PC-3 (cell line): ENCODE measurements around the gene AKAP13. TPM values are rescaled to one million over a fixed set of nuclear protein-coding genes. Genes with fewer than 3 reads are reported as not detected.
A peak's percentile ranks its signal among the peaks of the same experiment; 100 is the strongest.
"Not testable (repeated sequence)": the region's sequence is repeated elsewhere in the genome, so short reads cannot be mapped to it uniquely, and the experiment has no call there.

Experiments
- ATAC-seq: fragments of 200-7000 bp; cut with Tn5 transposase; 2 replicates; pipeline ENCODE4 v1.9.1; 2020; ENCODE audit warnings: mild to moderate bottlenecking, moderate library complexity
- BruUV-seq: library from RNA; stranded (reverse); fragments of 400-500 nt; replicated peaks from 2 replicates; lab custom pipeline; 2021; lab: Mats Ljungman, UMichigan
- CTCF ChIA-PET: fragments of 300-600 bp; sonication (Branson Sonifier 250); formaldehyde crosslinking; loops from one replicate; lab custom pipeline; 2022; ENCODE audit warnings: antibody characterized with exemption; lab: Charles Lee
- POLR2A ChIA-PET: fragments of 300-600 bp; sonication (Branson Sonifier 250); formaldehyde crosslinking; loops from one replicate; lab custom pipeline; 2022; ENCODE audit warnings: antibody characterized with exemption; ENCODE audit not compliant: unreplicated experiment; lab: Charles Lee
- DNase-seq: peaks from one replicate; pipeline ENCODE4 v3.0.0-alpha.2; 2015
- H2AFZ ChIP-seq: fragments of 300-600 bp; sonication (generic); 2 replicates; pipeline ENCODE4 v1.6.0; 2016; ENCODE audit warnings: antibody characterized with exemption, low read length
- H3F3A ChIP-seq: fragments of 300-600 bp; sonication (generic); one replicate; pipeline ENCODE4 v1.6.0; 2017; ENCODE audit warnings: antibody characterized with exemption, low read length, control low read depth, mild to moderate bottlenecking; ENCODE audit not compliant: unreplicated experiment
- H3K27ac ChIP-seq: fragments of 300-600 bp; sonication (generic); 2 replicates; pipeline ENCODE4 v1.5.1; 2016; ENCODE audit warnings: mild to moderate bottlenecking, low read length
- H3K27me3 ChIP-seq: fragments of 300-600 bp; sonication (generic); 2 replicates; pipeline ENCODE4 v1.6.1; 2016; ENCODE audit warnings: low read length, mixed read lengths
- H3K36me3 ChIP-seq: fragments of 300-600 bp; sonication (generic); 2 replicates; pipeline ENCODE4 v1.6.1; 2016; ENCODE audit warnings: low read depth, mixed run types, low read length, mixed read lengths
- H3K4me1 ChIP-seq: fragments of 300-600 bp; sonication (generic); 2 replicates; pipeline ENCODE4 v1.5.1; 2016; ENCODE audit warnings: low read length; ENCODE audit not compliant: insufficient read depth
- H3K4me2 ChIP-seq: fragments of 300-600 bp; sonication (generic); 2 replicates; pipeline ENCODE4 v1.6.0; 2016; ENCODE audit warnings: low read length
- H3K4me3 ChIP-seq: fragments of 300-600 bp; sonication (generic); 2 replicates; pipeline ENCODE4 v1.5.1; 2016; ENCODE audit warnings: mild to moderate bottlenecking, low read length, mixed read lengths
- H3K79me2 ChIP-seq: fragments of 300-600 bp; sonication (generic); 2 replicates; pipeline ENCODE4 v1.6.1; 2017; ENCODE audit warnings: low read length, mixed read lengths
- H3K9ac ChIP-seq: fragments of 300-600 bp; sonication (generic); 2 replicates; pipeline ENCODE4 v1.6.0; 2016; ENCODE audit warnings: mild to moderate bottlenecking, low read length
- H3K9me2 ChIP-seq: fragments of 300-600 bp; sonication (generic); replicated peaks from 2 replicates; pipeline ENCODE4 v1.6.1; 2016; ENCODE audit warnings: mixed run types, low read length, mixed read lengths
- H3K9me3 ChIP-seq: fragments of 300-600 bp; sonication (generic); 2 replicates; pipeline ENCODE4 v1.6.1; 2016; ENCODE audit warnings: low read length, mixed read lengths
- H4K20me1 ChIP-seq: fragments of 300-600 bp; sonication (generic); 2 replicates; pipeline ENCODE4 v1.6.1; 2016; ENCODE audit warnings: low read length, mixed read lengths
- EZH2 ChIP-seq: fragments of 300-600 bp; sonication (generic); IDR thresholded peaks from one replicate; pipeline ENCODE4 v1.6.1; 2017; ENCODE audit warnings: antibody characterized with exemption, mild to moderate bottlenecking, low read length; ENCODE audit not compliant: unreplicated experiment
- EZH2phosphoT487 ChIP-seq: fragments of 300-600 bp; sonication (generic); IDR thresholded peaks from 2 replicates; pipeline ENCODE4 v1.6.1; 2018; ENCODE audit warnings: mild to moderate bottlenecking, antibody characterized with exemption, low read length, borderline replicate concordance
- intact Hi-C: fragments of 100-400 bp; cut with micrococcal nuclease; formaldehyde crosslinking; loops from 2 replicates; pipeline ENCODE4 v1.9.0; 2023
- total RNA-seq: library from RNA; depleted of rRNA; stranded (reverse); fragments of >200 nt; gene quantifications from 2 replicates; pipeline ENCODE4 v1.2.3, GENCODE V29; 2014
- TF ChIP-seq, protein P1 (sequence below): fragments of 300-600 bp; sonication (generic); conservative IDR thresholded peaks from 2 replicates; pipeline ENCODE4 v1.5.1; 2017; ENCODE audit warnings: antibody characterized with exemption, low read depth, mild to moderate bottlenecking, low read length

Gene AKAP13
- total RNA-seq, 1 experiment from 2014 or later = 36.8 TPM

DNA sequence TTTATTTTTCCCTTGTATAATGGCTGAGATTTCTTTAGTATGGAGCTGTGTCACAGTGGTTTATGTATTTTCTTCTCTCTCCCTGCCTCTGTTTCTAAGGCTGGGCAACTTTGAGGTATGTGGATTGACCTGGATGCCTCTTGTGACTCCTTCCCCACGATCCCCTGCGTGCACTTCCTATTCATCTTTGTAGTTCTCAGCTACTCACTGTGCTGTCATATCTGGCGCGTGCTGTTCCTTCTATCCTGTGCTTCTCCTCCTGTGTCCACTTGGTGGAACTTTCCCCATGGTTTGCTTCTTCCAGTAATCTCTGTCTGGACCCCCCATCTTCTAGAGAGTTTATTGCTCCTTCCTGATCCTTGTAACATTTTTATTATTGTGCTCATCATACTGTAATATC is 97.3 kb downstream of the AKAP13 start:
- no peak for TF ChIP-seq EZH2phosphoT487
- no peak for TF ChIP-seq EZH2
- TF ChIP-seq, protein P1, sequence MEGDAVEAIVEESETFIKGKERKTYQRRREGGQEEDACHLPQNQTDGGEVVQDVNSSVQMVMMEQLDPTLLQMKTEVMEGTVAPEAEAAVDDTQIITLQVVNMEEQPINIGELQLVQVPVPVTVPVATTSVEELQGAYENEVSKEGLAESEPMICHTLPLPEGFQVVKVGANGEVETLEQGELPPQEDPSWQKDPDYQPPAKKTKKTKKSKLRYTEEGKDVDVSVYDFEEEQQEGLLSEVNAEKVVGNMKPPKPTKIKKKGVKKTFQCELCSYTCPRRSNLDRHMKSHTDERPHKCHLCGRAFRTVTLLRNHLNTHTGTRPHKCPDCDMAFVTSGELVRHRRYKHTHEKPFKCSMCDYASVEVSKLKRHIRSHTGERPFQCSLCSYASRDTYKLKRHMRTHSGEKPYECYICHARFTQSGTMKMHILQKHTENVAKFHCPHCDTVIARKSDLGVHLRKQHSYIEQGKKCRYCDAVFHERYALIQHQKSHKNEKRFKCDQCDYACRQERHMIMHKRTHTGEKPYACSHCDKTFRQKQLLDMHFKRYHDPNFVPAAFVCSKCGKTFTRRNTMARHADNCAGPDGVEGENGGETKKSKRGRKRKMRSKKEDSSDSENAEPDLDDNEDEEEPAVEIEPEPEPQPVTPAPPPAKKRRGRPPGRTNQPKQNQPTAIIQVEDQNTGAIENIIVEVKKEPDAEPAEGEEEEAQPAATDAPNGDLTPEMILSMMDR = peak; percentile 22; the same call in 1 of the 2 replicates
- no peaks in the 10 kb centered on the region for H3K9me3 ChIP-seq
- 0 out of 2 replicates have a peak overlapping the region, but pooled peaks have one; percentile 3 for H3K27ac ChIP-seq
- H3K79me2 ChIP-seq = peaks cover 96% of the 10 kb centered on the region
- ATAC-seq (peak; percentile 47), DNase-seq (peak; percentile 41)
- intact Hi-C loops = no loop called here
- no TSS peak for BruUV-seq
- H3K36me3 ChIP-seq = no peaks in the 10 kb centered on the region
- no peak overlapping the region for H3K9ac ChIP-seq
- no peak overlapping the region for H3K4me3 ChIP-seq
- peaks cover 41% of the 10 kb centered on the region for H3K4me1 ChIP-seq
- H3F3A ChIP-seq = no peaks in the 10 kb centered on the region
- no peak overlapping the region for H2AFZ ChIP-seq
- POLR2A ChIA-PET = no interaction called here
- H3K9me2 ChIP-seq = no peaks in the 10 kb centered on the region
- no peak overlapping the region for H3K4me2 ChIP-seq
- H3K27me3 ChIP-seq = no peaks in the 10 kb centered on the region
- CTCF ChIA-PET = interaction anchor here (1.0 kb wide), 1 partner anchor 147 kb away, joined by 7 read pairs; no protein-coding TSS in a partner anchor
- peaks cover 9% of the 10 kb centered on the region; the same call in 1 of the 2 replicates for H4K20me1 ChIP-seq

DNA sequence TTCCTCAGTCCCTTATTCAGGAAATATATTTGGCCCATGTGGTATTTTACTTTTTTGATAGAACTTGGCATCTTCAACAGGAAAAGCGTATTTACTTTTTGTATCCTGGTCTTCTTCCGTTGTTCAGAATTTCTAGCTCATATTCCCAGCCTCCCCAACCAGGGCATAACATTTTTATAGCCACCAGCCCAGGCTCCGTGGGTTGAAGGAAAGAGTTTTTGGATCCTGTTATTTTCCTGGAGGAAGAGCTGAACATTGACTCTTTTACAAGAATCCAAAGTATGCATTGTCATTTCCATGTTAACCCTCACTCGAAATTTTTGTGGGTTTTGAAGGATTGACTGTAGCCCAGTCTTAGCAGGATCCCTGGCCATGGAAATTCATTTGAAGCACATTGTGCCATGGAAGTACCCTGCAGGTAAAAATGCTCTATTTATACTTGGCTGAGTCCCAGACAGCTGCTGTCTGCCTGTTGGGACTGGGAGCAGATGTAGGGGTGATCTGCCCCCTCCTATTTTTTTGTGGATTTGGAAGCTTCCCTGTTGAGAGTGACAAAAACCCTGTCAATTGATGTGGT is 98.8 kb downstream of the AKAP13 start:
- BruUV-seq = no TSS peak
- Histone ChIP-seq H3K4me2 (no peak overlapping the region), H3K9me2 (no peaks in the 10 kb centered on the region), H3K9ac (no peak overlapping the region), H3K79me2 (peaks cover 85% of the 10 kb centered on the region), H3K4me1 (peaks cover 29% of the 10 kb centered on the region), H3K9me3 (no peaks in the 10 kb centered on the region), H3F3A (no peaks in the 10 kb centered on the region), H3K36me3 (no peaks in the 10 kb centered on the region), H4K20me1 (peaks cover 2% of the 10 kb centered on the region; the same call in 1 of the 2 replicates), H3K27me3 (no peaks in the 10 kb centered on the region), H3K4me3 (no peak overlapping the region), H3K27ac (peak overlapping the region; percentile 17), H2AFZ (no peak overlapping the region)
- POLR2A ChIA-PET = interaction anchor here (0.7 kb wide), 1 partner anchor 11 kb away, joined by 3 read pairs; no protein-coding TSS in a partner anchor
- CTCF ChIA-PET = no interaction called here
- peak; percentile 28 for DNase-seq
- TF ChIP-seq EZH2phosphoT487 = no peak
- TF ChIP-seq, protein P1 = no peak
- no peak for TF ChIP-seq EZH2
- intact Hi-C loops = no loop called here
- ATAC-seq = peak; percentile 57

DNA sequence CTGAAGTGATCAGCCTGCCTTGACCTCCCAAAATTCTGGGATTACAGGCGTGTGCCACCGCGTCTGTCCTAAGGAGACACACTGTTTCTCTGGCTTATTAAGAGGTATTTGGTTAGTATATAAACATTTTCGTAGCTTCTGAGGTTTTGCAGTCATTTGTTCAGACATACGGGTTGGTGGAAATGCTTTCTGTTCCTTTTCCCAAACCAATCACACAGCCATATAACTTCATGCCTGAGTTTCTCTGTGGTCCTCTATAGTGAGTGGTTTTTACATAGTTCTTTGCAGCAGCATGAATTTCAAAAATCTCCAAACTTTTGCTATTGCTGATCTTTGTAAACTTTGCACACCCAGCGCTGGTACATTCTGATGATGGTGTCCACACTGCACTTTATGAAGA is 100.5 kb downstream of the AKAP13 start:
- no peaks in the 10 kb centered on the region for H4K20me1 ChIP-seq
- no peaks in the 10 kb centered on the region for H3K9me2 ChIP-seq
- no peak overlapping the region for H3K27ac ChIP-seq
- no peak overlapping the region for H3K9ac ChIP-seq
- ATAC-seq = no peak
- TF ChIP-seq, protein P1 = no peak
- TF ChIP-seq EZH2 (no peak), EZH2phosphoT487 (no peak)
- peaks cover 18% of the 10 kb centered on the region for H3K4me1 ChIP-seq
- no peak overlapping the region for H2AFZ ChIP-seq
- intact Hi-C loops = loop anchor here (5.0 kb wide), 1 partner anchor 64 kb away; no protein-coding TSS in a partner anchor
- H3F3A ChIP-seq = no peaks in the 10 kb centered on the region
- no peaks in the 10 kb centered on the region for H3K27me3 ChIP-seq
- no peaks in the 10 kb centered on the region for H3K9me3 ChIP-seq
- no peak for DNase-seq
- H3K4me3 ChIP-seq = no peak overlapping the region
- H3K36me3 ChIP-seq = no peaks in the 10 kb centered on the region
- ChIA-PET POLR2A (no interaction called here), CTCF (no interaction called here)
- no TSS peak for BruUV-seq
- H3K79me2 ChIP-seq = peaks cover 78% of the 10 kb centered on the region
- no peak overlapping the region for H3K4me2 ChIP-seq

DNA sequence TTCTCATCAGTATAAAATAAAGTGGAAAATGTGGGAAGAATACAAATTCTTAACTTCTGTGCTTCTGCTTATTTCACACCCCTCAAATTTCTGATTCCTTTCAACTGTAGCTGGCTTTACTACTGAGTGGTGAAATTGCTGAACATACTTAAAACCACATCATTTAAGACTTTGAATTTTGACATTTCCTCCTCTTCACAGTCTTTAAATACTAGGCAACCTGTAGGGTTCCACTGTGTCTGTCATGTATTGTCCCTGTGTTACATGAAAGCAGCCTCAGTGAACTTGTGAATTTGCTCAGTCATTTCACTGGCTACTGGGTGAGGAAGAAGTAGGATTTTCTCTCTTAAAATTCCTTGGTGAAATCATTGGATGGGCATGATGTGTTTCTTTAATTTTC is 101.1 kb downstream of the AKAP13 start:
- H3K9me3 ChIP-seq, H3K4me3 ChIP-seq, BruUV-seq, CTCF ChIA-PET, DNase-seq, H3K27me3 ChIP-seq, H3K9me2 ChIP-seq, H3K9ac ChIP-seq, H2AFZ ChIP-seq, ATAC-seq, H3K4me2 ChIP-seq, H3K36me3 ChIP-seq, H4K20me1 ChIP-seq, H3K27ac ChIP-seq, H3F3A ChIP-seq, POLR2A ChIA-PET: not testable (repeated sequence)
- H3K4me1 ChIP-seq = peaks cover 18% of the 10 kb centered on the region
- peaks cover 72% of the 10 kb centered on the region for H3K79me2 ChIP-seq
- intact Hi-C loops = loop anchor here (5.0 kb wide), 1 partner anchor 64 kb away; no protein-coding TSS in a partner anchor
